BJ (cell line): ENCODE data around the gene LZTFL1. TPM values are rescaled to one million over a fixed set of nuclear protein-coding genes. Genes with fewer than 3 reads are reported as not detected.

ENCODE experiments used
- CTCF ChIA-PET: fragments of 350-600 bp; formaldehyde crosslinking; extraction: SDS; loops from one replicate; lab custom pipeline; 2021; ENCODE audit warnings: antibody characterized with exemption, inconsistent platforms; lab: Yijun Ruan, JAX
- POLR2A ChIA-PET: fragments of 300-600 bp; sonication (Branson Sonifier 250); formaldehyde crosslinking; extraction: SDS; loops from one replicate; lab custom pipeline; 2021; ENCODE audit warnings: antibody characterized with exemption; lab: Charles Lee
- DNase-seq: peaks from one replicate; pipeline ENCODE4 v3.0.0-alpha.2; 2011; ENCODE audit warnings: low read depth
- H3K27me3 ChIP-seq: 2 replicates; pipeline ENCODE4 v1.6.0; 2011; ENCODE audit warnings: low read length; ENCODE audit not compliant: control insufficient read depth, insufficient read depth
- H3K36me3 ChIP-seq: 2 replicates; pipeline ENCODE4 v1.5.1; 2011; ENCODE audit warnings: low read length; ENCODE audit not compliant: control insufficient read depth, insufficient read depth
- H3K4me3 ChIP-seq: 2 replicates; pipeline ENCODE4 v1.5.1; 2011; ENCODE audit warnings: low read depth, mild to moderate bottlenecking, control low read depth, low read length
- polyA plus RNA-seq: library from polyadenylated mRNA; depleted of rRNA; stranded (reverse); fragments of >200 nt; gene quantifications from 2 replicates; pipeline ENCODE4 v1.2.3, GENCODE V29; 2011
- TF ChIP-seq, protein P1 (sequence below): IDR thresholded peaks from 2 replicates; pipeline ENCODE4 v1.5.1; 2011; ENCODE audit warnings: low read depth, mild to moderate bottlenecking, control low read depth, inconsistent platforms, low read length, moderate library complexity; ENCODE audit not compliant: insufficient read depth

LZTFL1 gene
- polyA plus RNA-seq, 1 experiment: 12.9 TPM

DNA sequence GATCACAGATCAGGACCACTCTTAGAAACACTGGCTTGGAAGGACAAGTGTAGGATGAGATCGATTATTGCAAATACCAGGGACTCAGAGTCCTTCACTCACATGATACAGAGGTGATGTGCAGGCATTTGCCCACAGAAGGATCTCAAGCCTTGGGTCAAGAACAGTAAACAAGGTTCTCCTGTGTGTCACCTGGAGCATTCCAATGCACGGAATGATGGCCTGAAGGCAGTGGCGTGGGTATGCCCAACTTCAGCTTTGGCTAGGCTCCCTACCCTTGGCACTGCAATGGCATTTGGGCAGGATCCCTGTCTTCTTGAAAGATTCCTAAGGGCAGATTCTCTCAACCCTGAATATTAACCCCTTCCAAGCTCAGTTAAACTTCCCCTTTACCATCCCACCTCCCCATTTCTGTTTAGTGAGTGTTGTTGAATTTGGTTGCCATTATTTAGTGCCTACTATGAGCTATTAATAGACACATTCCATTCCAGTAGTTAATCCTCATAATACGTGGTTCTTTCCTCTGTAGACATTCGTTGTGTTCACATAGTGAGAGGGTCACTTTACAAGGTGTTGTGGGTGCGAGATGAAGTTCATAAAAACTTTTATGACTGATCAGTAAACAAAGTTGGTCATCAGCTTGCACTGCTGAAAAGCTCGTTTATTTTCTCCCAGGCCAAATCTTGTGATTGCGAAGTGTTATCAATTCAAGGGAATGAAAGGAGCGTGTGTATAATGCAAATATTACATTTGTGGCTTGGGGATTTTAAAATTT is 1.1 kb upstream of the LZTFL1 start:
- TF ChIP-seq, protein P1, sequence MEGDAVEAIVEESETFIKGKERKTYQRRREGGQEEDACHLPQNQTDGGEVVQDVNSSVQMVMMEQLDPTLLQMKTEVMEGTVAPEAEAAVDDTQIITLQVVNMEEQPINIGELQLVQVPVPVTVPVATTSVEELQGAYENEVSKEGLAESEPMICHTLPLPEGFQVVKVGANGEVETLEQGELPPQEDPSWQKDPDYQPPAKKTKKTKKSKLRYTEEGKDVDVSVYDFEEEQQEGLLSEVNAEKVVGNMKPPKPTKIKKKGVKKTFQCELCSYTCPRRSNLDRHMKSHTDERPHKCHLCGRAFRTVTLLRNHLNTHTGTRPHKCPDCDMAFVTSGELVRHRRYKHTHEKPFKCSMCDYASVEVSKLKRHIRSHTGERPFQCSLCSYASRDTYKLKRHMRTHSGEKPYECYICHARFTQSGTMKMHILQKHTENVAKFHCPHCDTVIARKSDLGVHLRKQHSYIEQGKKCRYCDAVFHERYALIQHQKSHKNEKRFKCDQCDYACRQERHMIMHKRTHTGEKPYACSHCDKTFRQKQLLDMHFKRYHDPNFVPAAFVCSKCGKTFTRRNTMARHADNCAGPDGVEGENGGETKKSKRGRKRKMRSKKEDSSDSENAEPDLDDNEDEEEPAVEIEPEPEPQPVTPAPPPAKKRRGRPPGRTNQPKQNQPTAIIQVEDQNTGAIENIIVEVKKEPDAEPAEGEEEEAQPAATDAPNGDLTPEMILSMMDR: no peak
- no peak for DNase-seq
- POLR2A ChIA-PET: no interaction called here
- H3K27me3 ChIP-seq: peaks cover 4% of the 10 kb centered on the region
- no peak overlapping the region for H3K4me3 ChIP-seq
- H3K36me3 ChIP-seq: no peaks in the 10 kb centered on the region
- CTCF ChIA-PET: interaction anchor here (0.7 to 1.3 kb wide), 5 partner anchors 35 to 236 kb away, joined by 3 to 4 read pairs (median 3); no protein-coding TSS in a partner anchor

DNA sequence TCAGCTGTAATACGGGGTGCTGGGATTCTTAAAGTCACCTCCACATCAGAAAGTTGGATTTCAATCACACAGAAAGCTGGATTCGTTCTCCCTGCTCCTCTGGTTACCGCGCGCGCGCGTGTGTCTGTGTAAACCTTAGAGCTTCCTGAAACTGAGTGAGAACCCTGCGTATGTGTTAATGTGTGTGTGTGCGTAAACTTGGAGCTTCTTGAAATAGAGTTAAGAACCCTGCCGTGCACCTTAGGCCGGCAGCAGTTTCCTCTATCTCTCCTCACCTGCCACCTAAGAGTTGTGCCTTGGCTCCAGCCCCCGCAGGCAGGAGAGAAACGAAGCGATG is 531 bp downstream of the LZTFL1 start:
- Histone ChIP-seq H3K36me3 (no peaks in the 10 kb centered on the region), H3K27me3 (no peaks in the 10 kb centered on the region), H3K4me3 (peak overlapping the region; percentile 71)
- no peak for DNase-seq
- TF ChIP-seq, protein P1: no peak
- CTCF ChIA-PET: interaction anchor here (0.5 to 2.2 kb wide), 7 partner anchors 12 to 564 kb away, joined by 3 to 10 read pairs (median 3); no protein-coding TSS in a partner anchor
- POLR2A ChIA-PET: interaction anchor here (0.6 kb wide), 1 partner anchor 23 kb away, joined by 5 read pairs; no protein-coding TSS in a partner anchor

DNA sequence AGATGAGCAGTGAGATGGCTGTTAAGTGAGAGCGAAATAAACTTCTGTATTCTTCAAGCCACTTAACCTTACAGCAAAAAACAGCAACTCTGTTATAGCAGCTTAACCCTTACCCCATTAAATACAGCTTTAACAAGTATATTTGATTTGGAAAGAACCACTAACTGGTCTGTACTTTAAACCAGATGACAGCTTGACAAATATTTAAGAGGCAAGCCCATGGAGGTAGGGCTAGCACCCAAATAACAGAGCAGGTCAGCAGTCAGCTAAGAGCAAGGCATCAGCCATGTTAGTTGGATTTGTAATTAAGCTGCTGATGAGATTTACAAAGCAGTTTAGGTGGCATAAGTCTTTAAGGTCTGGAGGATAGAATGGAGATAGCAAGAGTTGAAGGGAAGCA is 3.5 kb downstream of the LZTFL1 start:
- ChIA-PET CTCF (no interaction called here), POLR2A (no interaction called here)
- TF ChIP-seq, protein P1: no peak
- peaks cover 4% of the 10 kb centered on the region; the same call in 1 of the 2 replicates for H3K36me3 ChIP-seq
- H3K4me3 ChIP-seq: no peak overlapping the region
- H3K27me3 ChIP-seq: no peaks in the 10 kb centered on the region
- DNase-seq: no peak

DNA sequence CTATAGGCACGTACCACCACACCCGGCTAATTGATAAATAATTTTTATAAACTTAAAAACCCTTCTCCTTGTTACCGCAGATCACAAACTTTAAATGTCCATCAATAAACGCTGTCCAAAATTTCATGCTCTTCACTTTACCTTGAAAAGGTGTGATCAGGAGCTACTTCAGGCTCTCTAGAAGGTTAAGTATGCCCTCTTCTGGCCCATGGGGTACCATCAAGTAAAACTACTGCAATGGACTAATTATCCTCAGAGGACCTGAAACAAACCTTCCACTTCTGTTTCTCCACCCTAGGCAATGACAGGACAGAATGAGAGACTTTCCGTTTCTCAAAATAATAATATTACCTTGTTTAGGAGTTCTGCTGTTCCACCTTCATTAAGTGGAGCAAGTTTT is 9.2 kb downstream of the LZTFL1 start:
- Histone ChIP-seq H3K36me3 (peaks cover 7% of the 10 kb centered on the region), H3K27me3 (no peaks in the 10 kb centered on the region), H3K4me3 (no peak overlapping the region)
- ChIA-PET CTCF (interaction anchor here (0.7 to 3.8 kb wide), 5 partner anchors 11 to 323 kb away, joined by 3 to 24 read pairs (median 3); no protein-coding TSS in a partner anchor), POLR2A (no interaction called here)
- TF ChIP-seq, protein P1: peak; percentile 33
- no peak for DNase-seq

DNA sequence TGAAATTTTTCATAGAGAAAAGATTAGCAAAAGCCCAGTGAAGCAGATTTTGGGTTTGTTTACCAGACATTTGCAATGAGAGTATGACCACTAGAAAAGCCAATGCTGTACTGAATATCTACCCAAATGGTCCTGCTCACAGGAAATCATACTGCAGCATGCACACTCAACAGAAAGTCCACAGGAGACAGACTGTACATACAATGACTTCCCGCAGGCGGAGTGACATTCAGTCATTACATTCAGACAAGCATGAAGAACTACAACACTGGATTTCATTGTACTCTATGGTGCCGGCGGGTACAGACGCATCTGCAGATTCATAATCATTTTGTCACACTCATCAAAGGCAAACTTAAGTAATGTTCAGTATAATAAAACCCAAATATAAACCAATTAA is 11.8 kb downstream of the LZTFL1 start:
- TF ChIP-seq, protein P1: no peak
- no peak for DNase-seq
- Histone ChIP-seq H3K4me3 (no peak overlapping the region), H3K36me3 (peaks cover 7% of the 10 kb centered on the region), H3K27me3 (no peaks in the 10 kb centered on the region)
- POLR2A ChIA-PET: no interaction called here
- CTCF ChIA-PET: interaction anchor here (0.9 to 3.8 kb wide), 2 partner anchors 68 to 250 kb away, joined by 3 to 24 read pairs; no protein-coding TSS in a partner anchor
